ENCODE measurements around the gene HIBCH.

DNA sequence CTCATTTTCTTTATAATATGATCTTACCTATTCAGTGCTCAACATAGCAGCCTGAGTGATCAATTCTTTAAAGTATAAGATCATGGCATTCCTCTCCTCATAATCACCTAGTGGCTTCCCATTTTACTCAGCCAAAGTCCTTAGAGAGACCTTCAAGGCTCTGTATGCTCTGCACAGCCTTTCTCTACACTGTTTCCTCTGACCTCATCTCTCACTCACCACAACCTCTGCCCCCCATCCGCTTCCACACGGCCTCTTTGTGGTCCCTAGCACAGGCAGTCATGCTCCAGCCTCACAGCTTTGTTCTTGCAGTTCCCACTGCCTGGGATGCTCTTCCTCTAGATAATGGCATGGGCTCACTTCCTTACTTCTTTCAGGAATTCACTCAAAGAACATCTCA lies 109.2 kb downstream of the HIBCH start:
- TF ChIP-seq EZH2 (IDR thresholded peaks at IDR 0.05), result no peak
- no peak for TF ChIP-seq CTCF (IDR thresholded peaks at IDR 0.05)
